Upper lobe of right lung (tissue), 1 donor: ENCODE measurements around the gene RUNX1. TPM values are rescaled to one million over a fixed set of nuclear protein-coding genes. Genes with fewer than 3 reads are reported as not detected.
A peak's percentile ranks its signal among the peaks of the same experiment; 100 is the strongest.

Experiments
- ATAC-seq: fragments of 200-7000 bp; cut with Tn5 transposase; one replicate; pipeline ENCODE4 v1.9.1; 2020; ENCODE audit warnings: mild to moderate bottlenecking, moderate library complexity
- DNase-seq: peaks from one replicate; pipeline ENCODE4 v3.0.0-alpha.2; 2020
- H3K27ac ChIP-seq: fragments of 200-600 bp; one replicate; pipeline ENCODE4 v1.8.0; 2022
- H3K27me3 ChIP-seq: fragments of 200-600 bp; one replicate; pipeline ENCODE4 v1.8.0; 2022; ENCODE audit warnings: mild to moderate bottlenecking
- H3K36me3 ChIP-seq: fragments of 200-600 bp; one replicate; pipeline ENCODE4 v1.8.0; 2022
- H3K4me1 ChIP-seq: fragments of 200-600 bp; one replicate; pipeline ENCODE4 v1.8.0; 2022
- H3K4me3 ChIP-seq: fragments of 200-600 bp; one replicate; pipeline ENCODE4 v1.8.0; 2022; ENCODE audit warnings: mild to moderate bottlenecking
- H3K9me3 ChIP-seq: fragments of 200-600 bp; one replicate; pipeline ENCODE4 v1.8.0; 2022
- intact Hi-C: fragments of 100-400 bp; cut with DNase I; formaldehyde crosslinking; loops from one replicate; pipeline ENCODE4 v1.11.0; 2022
- total RNA-seq: library from RNA; stranded (reverse); fragmentation: NEBNext Ultra II Directional; extraction: Animal tissue kit (Norgen Biotek cat#: 25700); gene quantifications from one replicate; pipeline ENCODE4 v1.2.1, GENCODE V29; 2021
- TF ChIP-seq, protein P1 (sequence below): fragments of 200-600 bp; IDR thresholded peaks from one replicate; pipeline ENCODE4 v1.8.0; 2022; ENCODE audit warnings: antibody characterized with exemption
- donor health status: DM: no; HTN: yes; CAD: no; lungs with severe emphysema.

The RUNX1 gene
- total RNA-seq, 1 donor from 2014 or later: 86.9 TPM

DNA sequence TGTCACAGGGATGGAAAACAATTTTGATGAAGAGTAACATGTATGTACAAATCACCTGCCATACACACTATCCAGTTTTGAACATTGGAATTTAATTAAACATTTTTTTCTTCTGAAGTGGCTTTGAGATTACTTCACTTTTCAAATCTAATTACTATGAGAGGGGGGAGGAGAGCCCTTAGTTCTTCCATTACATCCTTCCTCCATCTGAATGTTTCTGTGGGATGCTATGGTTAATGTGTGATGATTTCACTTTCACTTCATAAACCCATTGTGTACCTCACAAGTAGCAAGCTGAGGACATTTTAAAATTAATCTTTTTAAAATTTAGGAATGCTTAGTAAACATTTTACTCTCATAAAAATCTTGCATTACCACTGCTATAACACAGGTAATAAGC, 156.9 kb downstream of the RUNX1 start:
- TF ChIP-seq, protein P1, sequence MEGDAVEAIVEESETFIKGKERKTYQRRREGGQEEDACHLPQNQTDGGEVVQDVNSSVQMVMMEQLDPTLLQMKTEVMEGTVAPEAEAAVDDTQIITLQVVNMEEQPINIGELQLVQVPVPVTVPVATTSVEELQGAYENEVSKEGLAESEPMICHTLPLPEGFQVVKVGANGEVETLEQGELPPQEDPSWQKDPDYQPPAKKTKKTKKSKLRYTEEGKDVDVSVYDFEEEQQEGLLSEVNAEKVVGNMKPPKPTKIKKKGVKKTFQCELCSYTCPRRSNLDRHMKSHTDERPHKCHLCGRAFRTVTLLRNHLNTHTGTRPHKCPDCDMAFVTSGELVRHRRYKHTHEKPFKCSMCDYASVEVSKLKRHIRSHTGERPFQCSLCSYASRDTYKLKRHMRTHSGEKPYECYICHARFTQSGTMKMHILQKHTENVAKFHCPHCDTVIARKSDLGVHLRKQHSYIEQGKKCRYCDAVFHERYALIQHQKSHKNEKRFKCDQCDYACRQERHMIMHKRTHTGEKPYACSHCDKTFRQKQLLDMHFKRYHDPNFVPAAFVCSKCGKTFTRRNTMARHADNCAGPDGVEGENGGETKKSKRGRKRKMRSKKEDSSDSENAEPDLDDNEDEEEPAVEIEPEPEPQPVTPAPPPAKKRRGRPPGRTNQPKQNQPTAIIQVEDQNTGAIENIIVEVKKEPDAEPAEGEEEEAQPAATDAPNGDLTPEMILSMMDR: no peak
- ATAC-seq: no peak
- no peaks in the 10 kb centered on the region for H3K36me3 ChIP-seq
- intact Hi-C loops: no loop called here
- DNase-seq: no peak
- no peaks in the 10 kb centered on the region for H3K9me3 ChIP-seq
- peaks cover 33% of the 10 kb centered on the region for H3K27me3 ChIP-seq
- no peak overlapping the region for H3K4me3 ChIP-seq
- no peak overlapping the region for H3K27ac ChIP-seq
- H3K4me1 ChIP-seq: peaks cover 14% of the 10 kb centered on the region

DNA sequence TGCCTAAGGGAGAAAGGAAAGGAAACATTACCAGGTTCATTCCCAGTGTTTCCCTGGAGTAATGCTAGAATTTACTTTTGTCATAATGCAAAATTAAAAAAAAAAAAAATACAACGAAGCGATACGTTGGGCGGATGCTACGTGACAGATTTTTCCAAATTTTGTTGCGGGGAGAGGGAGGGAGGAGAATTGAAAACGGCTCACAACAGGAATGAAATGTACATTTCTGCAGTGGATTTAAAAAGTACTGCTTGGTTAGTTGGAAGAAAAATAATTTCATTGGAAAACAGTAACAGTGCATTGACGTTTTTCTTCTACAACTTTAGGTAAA, 157.5 kb downstream of the RUNX1 start:
- TF ChIP-seq, protein P1: no peak
- Histone ChIP-seq H3K9me3 (no peaks in the 10 kb centered on the region), H3K27me3 (peaks cover 33% of the 10 kb centered on the region), H3K36me3 (no peaks in the 10 kb centered on the region), H3K4me1 (peaks cover 14% of the 10 kb centered on the region), H3K27ac (no peak overlapping the region), H3K4me3 (no peak overlapping the region)
- intact Hi-C loops: no loop called here
- no peak for DNase-seq
- ATAC-seq: no peak

DNA sequence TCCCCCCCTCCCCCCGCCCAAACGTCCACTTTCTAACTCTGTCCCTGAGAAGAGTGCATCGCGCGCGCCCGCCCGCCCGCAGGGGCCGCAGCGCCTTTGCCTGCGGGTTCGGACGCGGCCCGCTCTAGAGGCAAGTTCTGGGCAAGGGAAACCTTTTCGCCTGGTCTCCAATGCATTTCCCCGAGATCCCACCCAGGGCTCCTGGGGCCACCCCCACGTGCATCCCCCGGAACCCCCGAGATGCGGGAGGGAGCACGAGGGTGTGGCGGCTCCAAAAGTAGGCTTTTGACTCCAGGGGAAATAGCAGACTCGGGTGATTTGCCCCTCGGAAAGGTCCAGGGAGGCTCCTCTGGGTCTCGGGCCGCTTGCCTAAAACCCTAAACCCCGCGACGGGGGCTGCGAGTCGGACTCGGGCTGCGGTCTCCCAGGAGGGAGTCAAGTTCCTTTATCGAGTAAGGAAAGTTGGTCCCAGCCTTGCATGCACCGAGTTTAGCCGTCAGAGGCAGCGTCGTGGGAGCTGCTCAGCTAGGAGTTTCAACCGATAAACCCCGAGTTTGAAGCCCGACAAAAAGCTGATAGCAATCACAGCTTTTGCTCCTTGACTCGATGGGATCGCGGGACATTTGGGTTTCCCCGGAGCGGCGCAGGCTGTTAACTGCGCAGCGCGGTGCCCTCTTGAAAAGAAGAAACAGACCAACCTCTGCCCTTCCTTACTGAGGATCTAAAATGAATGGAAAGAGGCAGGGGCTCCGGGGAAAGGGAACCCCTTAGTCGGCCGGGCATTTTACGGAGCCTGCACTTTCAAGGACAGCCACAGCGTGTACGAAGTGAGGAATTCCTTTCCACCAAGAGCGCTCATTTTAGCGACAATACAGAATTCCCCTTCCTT, 158.1 kb downstream of the RUNX1 start:
- intact Hi-C loops: no loop called here
- TF ChIP-seq, protein P1: no peak
- Histone ChIP-seq H3K9me3 (no peaks in the 10 kb centered on the region), H3K4me1 (peaks cover 14% of the 10 kb centered on the region), H3K4me3 (peak overlapping the region; percentile 77), H3K27me3 (peaks cover 33% of the 10 kb centered on the region), H3K36me3 (no peaks in the 10 kb centered on the region), H3K27ac (peak overlapping the region; percentile 97)
- ATAC-seq (no peak), DNase-seq (no peak)

DNA sequence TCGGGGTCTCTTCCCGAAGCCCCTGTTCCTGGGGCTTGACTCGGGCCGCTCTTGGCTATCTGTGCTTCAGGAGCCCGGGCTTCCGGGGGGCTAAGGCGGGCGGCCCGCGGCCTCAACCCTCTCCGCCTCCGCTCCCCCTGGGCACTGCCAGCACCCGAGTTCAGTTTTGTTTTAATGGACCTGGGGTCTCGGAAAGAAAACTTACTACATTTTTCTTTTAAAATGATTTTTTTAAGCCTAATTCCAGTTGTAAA, 158.7 kb downstream of the RUNX1 start:
- H3K27me3 ChIP-seq: peaks cover 33% of the 10 kb centered on the region
- peak overlapping the region; percentile 77 for H3K4me3 ChIP-seq
- intact Hi-C loops: no loop called here
- ATAC-seq: no peak
- peaks cover 17% of the 10 kb centered on the region for H3K4me1 ChIP-seq
- no peaks in the 10 kb centered on the region for H3K36me3 ChIP-seq
- TF ChIP-seq, protein P1: no peak
- no peaks in the 10 kb centered on the region for H3K9me3 ChIP-seq
- no peak for DNase-seq
- H3K27ac ChIP-seq: peak overlapping the region; percentile 97

DNA sequence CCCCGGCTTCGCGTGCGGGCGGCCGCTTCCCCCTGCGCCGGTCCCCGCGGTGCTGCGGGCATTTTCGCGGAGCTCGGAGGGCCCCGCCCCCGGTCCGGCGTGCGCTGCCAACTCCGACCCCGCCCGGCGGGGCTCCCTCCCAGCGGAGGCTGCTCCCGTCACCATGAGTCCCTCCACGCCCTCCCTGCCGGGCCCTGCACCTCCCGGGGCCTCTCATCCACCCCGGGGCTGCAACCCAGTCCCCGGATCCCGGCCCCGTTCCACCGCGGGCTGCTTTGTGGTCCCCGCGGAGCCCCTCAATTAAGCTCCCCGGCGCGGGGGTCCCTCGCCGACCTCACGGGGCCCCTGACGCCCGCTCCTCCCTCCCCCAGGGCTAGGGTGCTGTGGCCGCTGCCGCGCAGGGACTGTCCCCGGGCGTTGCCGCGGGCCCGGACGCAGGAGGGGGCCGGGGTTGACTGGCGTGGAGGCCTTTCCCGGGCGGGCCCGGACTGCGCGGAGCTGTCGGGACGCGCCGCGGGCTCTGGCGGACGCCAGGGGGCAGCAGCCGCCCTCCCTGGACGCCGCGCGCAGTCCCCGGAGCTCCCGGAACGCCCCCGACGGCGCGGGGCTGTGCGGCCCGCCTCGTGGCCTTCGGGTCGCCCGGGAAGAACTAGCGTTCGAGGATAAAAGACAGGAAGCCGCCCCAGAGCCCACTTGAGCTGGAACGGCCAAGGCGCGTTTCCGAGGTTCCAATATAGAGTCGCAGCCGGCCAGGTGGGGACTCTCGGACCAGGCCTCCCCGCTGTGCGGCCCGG, 159.2 kb downstream of the RUNX1 start:
- Histone ChIP-seq H3K9me3 (no peaks in the 10 kb centered on the region), H3K27ac (peak overlapping the region; percentile 97), H3K36me3 (no peaks in the 10 kb centered on the region), H3K27me3 (peaks cover 33% of the 10 kb centered on the region), H3K4me1 (peaks cover 21% of the 10 kb centered on the region), H3K4me3 (peak overlapping the region; percentile 77)
- DNase-seq (peak; percentile 93), ATAC-seq (peak; percentile 80)
- TF ChIP-seq, protein P1: peak; percentile 85
- intact Hi-C loops: no loop called here
